ENCODE data around the gene ADD2.

GRCh38 chr2:70632388-70632787 is 135.6 kb downstream of the ADD2 start:
- TF ChIP-seq, protein P1, sequence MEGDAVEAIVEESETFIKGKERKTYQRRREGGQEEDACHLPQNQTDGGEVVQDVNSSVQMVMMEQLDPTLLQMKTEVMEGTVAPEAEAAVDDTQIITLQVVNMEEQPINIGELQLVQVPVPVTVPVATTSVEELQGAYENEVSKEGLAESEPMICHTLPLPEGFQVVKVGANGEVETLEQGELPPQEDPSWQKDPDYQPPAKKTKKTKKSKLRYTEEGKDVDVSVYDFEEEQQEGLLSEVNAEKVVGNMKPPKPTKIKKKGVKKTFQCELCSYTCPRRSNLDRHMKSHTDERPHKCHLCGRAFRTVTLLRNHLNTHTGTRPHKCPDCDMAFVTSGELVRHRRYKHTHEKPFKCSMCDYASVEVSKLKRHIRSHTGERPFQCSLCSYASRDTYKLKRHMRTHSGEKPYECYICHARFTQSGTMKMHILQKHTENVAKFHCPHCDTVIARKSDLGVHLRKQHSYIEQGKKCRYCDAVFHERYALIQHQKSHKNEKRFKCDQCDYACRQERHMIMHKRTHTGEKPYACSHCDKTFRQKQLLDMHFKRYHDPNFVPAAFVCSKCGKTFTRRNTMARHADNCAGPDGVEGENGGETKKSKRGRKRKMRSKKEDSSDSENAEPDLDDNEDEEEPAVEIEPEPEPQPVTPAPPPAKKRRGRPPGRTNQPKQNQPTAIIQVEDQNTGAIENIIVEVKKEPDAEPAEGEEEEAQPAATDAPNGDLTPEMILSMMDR (IDR thresholded peaks at IDR 0.05): no peak
- no peak for TF ChIP-seq EZH2 (IDR thresholded peaks at IDR 0.05; ENCODE audit: borderline replicate concordance, insufficient read depth, low read depth, low read length, poor library complexity, severe bottlenecking)

All from B cell (primary cell).